Measurements from ENCODE around the gene RPS3.

The RPS3 gene

DNA sequence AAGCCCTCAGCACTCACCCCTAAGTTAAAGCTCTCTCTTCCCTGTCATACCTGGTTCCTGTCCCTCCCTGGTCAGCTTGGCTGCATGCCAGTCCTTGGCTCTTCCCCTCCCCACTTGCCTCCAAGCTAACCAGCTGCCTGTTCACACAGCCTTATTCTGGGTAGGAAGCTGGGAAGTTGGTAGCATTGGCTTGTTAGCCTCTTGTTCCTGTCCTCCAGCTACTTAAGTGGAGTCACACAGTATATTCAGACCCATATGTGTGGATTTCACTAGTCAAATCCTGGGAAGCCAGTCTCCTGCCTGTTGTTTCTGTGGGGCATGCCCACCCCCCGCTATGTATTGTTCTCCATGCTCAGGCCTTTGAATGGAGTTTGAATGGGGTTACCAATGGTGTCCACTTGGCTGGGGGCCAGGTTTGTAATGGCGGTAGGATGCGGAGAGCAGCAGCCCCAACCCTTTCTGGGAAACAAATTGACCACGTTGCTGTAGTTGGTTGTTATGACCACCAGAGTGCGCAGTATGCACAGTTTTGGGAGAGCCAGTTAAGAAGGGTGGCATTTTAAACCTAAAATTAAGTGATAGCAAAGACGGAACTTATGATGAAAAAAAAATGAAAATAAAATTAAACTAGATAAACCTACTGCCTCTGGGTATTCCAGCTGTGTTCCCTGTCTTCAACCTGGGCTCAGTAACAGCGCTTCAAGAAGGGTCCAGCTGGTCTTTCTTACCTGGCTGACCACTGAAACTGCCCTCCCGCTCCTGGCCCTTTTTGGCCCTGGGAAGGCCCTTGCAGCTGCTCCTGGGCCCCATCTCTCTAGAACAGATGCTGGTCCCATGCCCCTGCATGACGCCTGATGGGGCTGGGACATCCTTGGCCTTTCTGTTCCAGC lies 10.7 kb upstream of the RPS3 start (continued):
- TF ChIP-seq ZNF707 (tag by site-specific recombination; IDR thresholded peaks at IDR 0.05) (no peak), HOXC10 (CRISPR knock-in tag; IDR thresholded peaks at IDR 0.05) (no peak), ZNF24 (tag by site-specific recombination; IDR thresholded peaks at IDR 0.05) (no peak), TCF7L2 (IDR thresholded peaks at IDR 0.05; ENCODE audit: borderline replicate concordance, low read depth, low read length) (no peak), ZNF184 (tag by site-specific recombination; IDR thresholded peaks at IDR 0.05) (peak; percentile 57; the same call in 1 of the 2 replicates), ZNF571 (tag by site-specific recombination; IDR thresholded peaks at IDR 0.05) (no peak), ZNF112 (tag by site-specific recombination; IDR thresholded peaks at IDR 0.05) (no peak), ZNF335 (tag by site-specific recombination; conservative IDR thresholded peaks at IDR 0.05) (peak; percentile 48), YY1 (tag by site-specific recombination; IDR thresholded peaks at IDR 0.05) (peak; percentile 58; the same call in 1 of the 2 replicates), ZFP37 (tag by site-specific recombination; IDR thresholded peaks at IDR 0.05) (0 out of 2 replicates have a peak, but pooled peaks have one; percentile 26), ZNF239 (tag by site-specific recombination; IDR thresholded peaks at IDR 0.05) (no peak), ZEB2 (tag by site-specific recombination; IDR thresholded peaks at IDR 0.05) (peak; percentile 22; the same call in 1 of the 2 replicates), ZBTB8A (tag by site-specific recombination; IDR thresholded peaks at IDR 0.05) (0 out of 2 replicates have a peak, but pooled peaks have one; percentile 20), KLF1 (tag by site-specific recombination; IDR thresholded peaks at IDR 0.05) (no peak), OVOL3 (tag by site-specific recombination; IDR thresholded peaks at IDR 0.05) (no peak), YY2 (tag by site-specific recombination; IDR thresholded peaks at IDR 0.05) (peak; percentile 68; the same call in 1 of the 2 replicates), ZNF654 (tag by site-specific recombination; IDR thresholded peaks at IDR 0.05; ENCODE audit: low read depth) (peak; percentile 94), ZBTB7A (tag by site-specific recombination; IDR thresholded peaks at IDR 0.05; ENCODE audit: low read depth) (no peak), ZNF701 (tag by site-specific recombination; IDR thresholded peaks at IDR 0.05) (no peak), ZNF2 (tag by site-specific recombination; IDR thresholded peaks at IDR 0.05) (no peak), ZNF629 (tag by site-specific recombination; IDR thresholded peaks at IDR 0.05) (0 out of 2 replicates have a peak, but pooled peaks have one; percentile 18), ZSCAN16 (tag by site-specific recombination; IDR thresholded peaks at IDR 0.05) (no peak), ZNF558 (tag by site-specific recombination; IDR thresholded peaks at IDR 0.05) (no peak)
- TF ChIP-seq, protein P1, sequence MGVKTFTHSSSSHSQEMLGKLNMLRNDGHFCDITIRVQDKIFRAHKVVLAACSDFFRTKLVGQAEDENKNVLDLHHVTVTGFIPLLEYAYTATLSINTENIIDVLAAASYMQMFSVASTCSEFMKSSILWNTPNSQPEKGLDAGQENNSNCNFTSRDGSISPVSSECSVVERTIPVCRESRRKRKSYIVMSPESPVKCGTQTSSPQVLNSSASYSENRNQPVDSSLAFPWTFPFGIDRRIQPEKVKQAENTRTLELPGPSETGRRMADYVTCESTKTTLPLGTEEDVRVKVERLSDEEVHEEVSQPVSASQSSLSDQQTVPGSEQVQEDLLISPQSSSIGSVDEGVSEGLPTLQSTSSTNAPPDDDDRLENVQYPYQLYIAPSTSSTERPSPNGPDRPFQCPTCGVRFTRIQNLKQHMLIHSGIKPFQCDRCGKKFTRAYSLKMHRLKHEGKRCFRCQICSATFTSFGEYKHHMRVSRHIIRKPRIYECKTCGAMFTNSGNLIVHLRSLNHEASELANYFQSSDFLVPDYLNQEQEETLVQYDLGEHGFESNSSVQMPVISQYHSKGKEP (tag by site-specific recombination; IDR thresholded peaks at IDR 0.05), result no peak
- TF ChIP-seq, protein P2, sequence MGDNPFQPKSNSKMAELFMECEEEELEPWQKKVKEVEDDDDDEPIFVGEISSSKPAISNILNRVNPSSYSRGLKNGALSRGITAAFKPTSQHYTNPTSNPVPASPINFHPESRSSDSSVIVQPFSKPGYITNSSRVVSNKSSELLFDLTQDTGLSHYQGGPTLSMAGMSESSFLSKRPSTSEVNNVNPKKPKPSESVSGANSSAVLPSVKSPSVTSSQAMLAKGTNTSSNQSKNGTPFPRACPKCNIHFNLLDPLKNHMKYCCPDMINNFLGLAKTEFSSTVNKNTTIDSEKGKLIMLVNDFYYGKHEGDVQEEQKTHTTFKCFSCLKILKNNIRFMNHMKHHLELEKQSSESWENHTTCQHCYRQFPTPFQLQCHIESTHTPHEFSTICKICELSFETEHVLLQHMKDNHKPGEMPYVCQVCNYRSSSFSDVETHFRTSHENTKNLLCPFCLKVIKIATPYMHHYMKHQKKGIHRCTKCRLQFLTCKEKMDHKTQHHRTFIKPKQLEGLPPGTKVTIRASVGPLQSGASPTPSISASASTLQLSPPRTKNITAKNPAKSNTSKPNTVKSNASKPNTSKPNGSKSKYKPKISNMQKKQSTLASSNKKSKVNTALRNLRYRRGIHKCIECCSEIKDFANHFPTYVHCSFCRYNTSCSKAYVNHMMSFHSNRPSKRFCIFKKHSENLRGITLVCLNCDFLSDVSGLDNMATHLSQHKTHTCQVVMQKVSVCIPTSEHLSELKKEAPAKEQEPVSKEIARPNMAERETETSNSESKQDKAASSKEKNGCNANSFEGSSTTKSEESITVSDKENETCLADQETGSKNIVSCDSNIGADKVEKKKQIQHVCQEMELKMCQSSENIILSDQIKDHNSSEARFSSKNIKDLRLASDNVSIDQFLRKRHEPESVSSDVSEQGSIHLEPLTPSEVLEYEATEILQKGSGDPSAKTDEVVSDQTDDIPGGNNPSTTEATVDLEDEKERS (tag by site-specific recombination; IDR thresholded peaks at IDR 0.05), result no peak
- TF ChIP-seq, protein P3, sequence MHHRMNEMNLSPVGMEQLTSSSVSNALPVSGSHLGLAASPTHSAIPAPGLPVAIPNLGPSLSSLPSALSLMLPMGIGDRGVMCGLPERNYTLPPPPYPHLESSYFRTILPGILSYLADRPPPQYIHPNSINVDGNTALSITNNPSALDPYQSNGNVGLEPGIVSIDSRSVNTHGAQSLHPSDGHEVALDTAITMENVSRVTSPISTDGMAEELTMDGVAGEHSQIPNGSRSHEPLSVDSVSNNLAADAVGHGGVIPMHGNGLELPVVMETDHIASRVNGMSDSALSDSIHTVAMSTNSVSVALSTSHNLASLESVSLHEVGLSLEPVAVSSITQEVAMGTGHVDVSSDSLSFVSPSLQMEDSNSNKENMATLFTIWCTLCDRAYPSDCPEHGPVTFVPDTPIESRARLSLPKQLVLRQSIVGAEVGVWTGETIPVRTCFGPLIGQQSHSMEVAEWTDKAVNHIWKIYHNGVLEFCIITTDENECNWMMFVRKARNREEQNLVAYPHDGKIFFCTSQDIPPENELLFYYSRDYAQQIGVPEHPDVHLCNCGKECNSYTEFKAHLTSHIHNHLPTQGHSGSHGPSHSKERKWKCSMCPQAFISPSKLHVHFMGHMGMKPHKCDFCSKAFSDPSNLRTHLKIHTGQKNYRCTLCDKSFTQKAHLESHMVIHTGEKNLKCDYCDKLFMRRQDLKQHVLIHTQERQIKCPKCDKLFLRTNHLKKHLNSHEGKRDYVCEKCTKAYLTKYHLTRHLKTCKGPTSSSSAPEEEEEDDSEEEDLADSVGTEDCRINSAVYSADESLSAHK (tag by site-specific recombination; IDR thresholded peaks at IDR 0.05), result no peak
- TF ChIP-seq, protein P4, sequence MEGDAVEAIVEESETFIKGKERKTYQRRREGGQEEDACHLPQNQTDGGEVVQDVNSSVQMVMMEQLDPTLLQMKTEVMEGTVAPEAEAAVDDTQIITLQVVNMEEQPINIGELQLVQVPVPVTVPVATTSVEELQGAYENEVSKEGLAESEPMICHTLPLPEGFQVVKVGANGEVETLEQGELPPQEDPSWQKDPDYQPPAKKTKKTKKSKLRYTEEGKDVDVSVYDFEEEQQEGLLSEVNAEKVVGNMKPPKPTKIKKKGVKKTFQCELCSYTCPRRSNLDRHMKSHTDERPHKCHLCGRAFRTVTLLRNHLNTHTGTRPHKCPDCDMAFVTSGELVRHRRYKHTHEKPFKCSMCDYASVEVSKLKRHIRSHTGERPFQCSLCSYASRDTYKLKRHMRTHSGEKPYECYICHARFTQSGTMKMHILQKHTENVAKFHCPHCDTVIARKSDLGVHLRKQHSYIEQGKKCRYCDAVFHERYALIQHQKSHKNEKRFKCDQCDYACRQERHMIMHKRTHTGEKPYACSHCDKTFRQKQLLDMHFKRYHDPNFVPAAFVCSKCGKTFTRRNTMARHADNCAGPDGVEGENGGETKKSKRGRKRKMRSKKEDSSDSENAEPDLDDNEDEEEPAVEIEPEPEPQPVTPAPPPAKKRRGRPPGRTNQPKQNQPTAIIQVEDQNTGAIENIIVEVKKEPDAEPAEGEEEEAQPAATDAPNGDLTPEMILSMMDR (tag by site-specific recombination; IDR thresholded peaks at IDR 0.05), result peak; percentile 58

All from HEK293 (cell line).